Measurements from ENCODE around the gene TPGS1. TPM values are rescaled to one million over a fixed set of nuclear protein-coding genes. Genes with fewer than 3 reads are reported as not detected.
"Not testable (repeated sequence)": the region's sequence is repeated elsewhere in the genome, so short reads cannot be mapped to it uniquely, and the experiment has no call there.

Gene TPGS1
- polyA plus RNA-seq, 3 donors, result 10.6 to 19.5 (median 14.0) TPM

DNA sequence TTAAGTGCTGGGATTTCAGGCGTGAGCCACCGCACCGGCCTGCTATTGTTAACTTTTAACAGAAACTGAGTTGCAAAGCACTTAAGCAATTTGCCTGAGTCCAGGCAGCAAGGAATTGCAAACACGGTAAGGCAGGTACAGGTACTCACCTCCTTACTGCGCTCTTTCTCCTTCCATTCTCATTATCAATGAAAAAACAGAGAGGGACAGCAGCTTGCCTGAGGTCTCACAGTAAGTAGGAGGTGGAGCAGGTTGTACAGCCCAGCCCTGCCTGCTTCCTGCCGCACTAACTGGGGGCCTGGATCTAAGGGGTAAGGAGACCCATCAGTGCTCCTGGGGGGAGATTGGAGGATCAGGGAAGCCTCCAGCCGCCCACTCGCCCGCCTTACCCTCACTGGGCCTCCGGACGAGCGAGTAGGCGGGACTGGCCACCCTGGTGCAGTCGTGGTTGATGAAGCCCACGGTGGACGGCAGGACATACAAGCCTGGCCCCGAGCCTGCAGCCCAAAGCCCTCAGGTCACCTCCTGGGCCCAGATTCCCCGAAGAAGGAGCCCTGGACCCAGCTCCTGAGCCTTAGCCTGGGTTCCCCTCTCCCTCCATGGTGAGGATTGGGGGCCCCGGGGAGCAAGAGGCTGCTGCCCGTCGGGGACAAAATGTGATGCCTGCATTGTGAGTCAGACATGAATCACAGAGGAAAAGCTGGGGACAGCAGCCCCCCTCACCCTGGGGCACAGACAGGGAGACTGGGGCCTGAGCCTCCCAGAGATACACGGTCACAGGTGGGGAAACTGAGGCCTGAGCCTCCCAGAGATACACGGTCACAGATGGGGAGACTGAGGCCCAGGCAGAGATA is 35.1 kb upstream of the TPGS1 start:
- DNase-seq, result no peak

- DNase-seq, result no peak
Measured at GRCh38 chr19:474126-475078, 32.9 kb upstream of the TPGS1 start.

GRCh38 chr19:475360-475759 is 31.9 kb upstream of the TPGS1 start:
- DNase-seq, result no peak

DNA sequence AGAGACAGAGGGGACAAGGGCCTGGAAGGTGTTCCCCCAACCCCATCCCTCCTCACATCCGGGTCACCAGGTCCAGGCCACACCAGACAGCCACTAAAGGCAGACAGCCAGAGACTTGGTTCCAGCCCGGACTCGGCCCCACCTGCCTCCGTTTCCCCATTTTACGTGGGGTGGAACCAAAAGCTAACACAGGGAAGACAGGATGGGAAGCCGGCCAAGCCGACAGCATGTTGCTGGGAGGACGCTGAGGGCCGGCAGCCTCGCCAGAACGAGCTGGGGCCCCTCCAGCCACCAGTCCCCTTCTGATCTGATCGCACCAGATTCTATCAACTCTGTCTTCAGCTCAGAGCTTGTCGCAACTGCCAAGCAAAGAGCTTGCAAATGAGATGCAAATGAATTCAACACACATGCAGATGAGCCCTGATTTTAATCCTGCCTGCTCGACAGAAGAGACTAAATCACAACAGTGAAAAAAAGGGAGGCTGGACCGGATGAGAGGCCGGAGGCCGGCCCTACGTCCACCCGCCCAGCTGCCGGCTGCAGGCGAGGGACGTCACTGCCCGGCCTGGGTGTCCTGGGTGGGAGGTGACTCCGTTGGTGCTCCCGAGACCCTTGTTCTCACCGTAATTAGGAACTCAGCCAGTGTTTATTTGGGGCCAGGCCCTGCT is 28.9 kb upstream of the TPGS1 start:
- no peak for DNase-seq

DNA sequence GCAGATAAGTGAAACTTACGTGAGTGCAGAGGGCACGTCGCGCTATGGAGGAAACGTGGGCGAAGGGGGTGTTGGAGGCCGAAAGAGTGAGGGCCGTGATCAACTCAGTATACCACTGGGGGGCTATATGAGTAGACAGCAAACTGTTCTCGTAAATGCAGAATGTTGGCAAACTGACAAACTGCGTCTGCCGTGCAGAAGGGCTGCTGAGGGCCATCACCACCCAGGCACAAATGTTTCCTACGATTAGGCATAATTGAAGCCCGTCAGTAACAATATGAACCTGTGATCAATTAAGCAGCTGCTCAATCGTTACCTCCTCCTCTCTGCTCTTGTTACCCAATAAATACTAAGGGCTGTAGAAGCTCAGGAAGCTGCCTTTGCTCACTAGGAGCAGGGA is 28.3 kb upstream of the TPGS1 start:
- no peak for DNase-seq

DNA sequence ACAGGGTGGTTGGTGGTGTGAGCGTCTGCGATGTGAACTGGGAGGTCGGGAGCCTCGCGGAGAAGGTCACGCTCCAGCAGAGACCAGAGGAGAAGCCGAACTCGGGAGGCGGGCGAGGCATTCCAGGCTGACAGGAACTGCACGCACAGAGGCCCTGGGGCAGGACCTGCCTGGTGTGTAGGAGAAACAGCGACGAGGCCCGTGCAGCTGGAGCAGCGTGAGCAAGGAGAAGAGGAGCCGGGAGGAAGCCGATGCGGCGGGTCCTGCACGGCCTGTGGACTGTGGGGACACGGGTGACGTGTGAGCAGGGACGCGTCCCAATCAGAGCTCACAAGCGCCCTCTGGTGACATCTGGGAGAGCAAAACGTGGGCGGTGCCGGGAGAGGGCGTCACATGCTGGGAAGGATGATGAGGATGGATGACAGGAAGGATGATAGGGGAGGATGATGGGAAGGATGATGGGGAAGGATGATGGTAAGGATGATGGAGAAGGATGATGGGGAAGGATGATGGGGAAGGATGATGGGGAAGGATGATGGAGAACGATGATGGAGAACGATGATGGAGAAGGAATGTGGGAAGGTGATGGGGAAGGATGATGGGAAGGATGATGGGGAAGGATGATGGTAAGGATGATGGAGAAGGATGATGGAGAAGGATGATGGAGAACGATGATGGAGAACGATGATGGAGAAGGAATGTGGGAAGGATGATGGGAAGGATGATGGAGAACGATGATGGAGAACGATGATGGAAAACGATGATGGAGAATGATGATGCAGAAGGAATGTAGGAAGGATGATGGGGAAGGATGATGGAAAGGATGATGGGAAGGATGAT is 27.1 kb upstream of the TPGS1 start:
- peak; percentile 71 for DNase-seq

DNA sequence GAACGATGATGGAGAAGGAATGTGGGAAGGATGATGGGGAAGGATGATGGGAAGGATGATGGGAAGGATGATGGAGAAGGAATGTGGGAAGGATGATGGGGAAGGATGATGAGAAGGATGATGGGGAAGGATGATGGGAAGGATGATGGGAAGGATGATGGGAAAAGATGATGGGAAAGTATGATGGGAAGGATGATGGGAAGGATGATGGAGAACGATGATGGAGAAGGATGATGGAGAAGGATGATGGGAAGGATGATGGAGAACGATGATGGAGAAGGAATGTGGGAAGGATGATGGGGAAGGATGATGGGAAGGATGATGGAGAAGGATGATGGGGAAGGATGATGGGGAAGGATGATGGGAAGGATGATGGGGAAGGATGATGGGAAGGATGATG is 26.2 kb upstream of the TPGS1 start:
- DNase-seq, result not testable (repeated sequence)

DNA sequence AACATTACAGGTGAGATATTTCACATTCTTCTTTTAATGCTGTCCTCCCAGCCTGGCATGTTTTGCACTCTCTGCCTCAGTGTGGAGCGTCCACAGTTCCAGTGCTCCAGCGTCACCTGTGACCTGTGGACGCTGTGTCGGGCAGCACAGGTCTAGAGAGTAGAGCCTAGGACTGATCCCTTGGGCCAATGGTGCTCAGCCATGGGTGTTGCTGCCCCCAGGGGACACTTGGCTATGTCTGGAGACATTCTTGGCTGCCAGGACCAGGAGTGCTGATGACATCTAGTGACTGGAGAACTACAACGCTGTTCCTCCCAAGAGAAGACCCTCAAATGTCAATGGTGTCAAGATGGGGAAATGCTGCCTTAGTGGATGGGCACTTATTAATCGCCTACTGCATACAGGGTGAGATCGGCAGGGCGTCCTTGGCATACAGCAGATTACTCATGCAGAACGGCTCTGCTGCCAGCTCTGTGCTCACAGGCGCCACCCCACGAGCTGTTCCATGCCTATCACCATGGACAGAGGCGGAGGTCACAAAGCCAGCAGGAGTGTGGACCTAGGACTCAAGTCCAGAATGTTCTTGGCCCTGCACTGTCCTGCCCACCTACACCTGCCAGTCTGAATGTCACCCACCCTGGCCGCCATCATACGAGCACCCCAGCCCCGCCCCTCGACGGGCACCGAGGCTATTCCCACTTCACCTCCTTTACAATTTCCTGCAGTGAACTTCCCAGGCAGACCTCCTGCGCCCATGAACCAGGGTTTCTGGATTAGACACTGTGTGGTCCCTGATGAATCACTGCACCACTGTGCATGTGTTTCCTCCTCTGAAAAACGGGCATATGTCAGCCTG is 24.9 kb upstream of the TPGS1 start:
- DNase-seq, result no peak

GRCh38 chr19:483332-484072 is 23.8 kb upstream of the TPGS1 start:
- no peak for DNase-seq

DNA sequence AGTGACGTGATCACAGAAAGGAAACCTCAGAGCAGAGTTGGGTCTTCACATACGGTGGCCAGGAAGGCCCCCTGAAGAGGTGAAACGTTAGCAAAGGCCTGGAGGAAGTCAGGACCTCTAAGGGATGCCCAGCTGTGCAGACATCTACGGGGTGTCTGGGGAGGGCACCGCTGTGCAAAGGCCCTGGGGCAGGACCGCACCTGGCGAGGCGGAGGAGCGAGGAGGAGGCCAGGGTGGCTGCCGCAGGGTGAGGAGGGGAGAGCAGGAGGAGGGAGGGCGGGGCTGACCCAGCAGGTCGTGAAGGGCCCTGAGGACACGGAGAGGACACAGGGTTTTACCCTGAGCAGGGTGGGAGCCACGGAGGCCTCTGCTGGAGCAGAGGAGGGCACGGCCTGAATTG is 22.8 kb upstream of the TPGS1 start:
- DNase-seq, result no peak

- no peak for DNase-seq
Measured at GRCh38 chr19:485077-485476, 22.2 kb upstream of the TPGS1 start.

DNA sequence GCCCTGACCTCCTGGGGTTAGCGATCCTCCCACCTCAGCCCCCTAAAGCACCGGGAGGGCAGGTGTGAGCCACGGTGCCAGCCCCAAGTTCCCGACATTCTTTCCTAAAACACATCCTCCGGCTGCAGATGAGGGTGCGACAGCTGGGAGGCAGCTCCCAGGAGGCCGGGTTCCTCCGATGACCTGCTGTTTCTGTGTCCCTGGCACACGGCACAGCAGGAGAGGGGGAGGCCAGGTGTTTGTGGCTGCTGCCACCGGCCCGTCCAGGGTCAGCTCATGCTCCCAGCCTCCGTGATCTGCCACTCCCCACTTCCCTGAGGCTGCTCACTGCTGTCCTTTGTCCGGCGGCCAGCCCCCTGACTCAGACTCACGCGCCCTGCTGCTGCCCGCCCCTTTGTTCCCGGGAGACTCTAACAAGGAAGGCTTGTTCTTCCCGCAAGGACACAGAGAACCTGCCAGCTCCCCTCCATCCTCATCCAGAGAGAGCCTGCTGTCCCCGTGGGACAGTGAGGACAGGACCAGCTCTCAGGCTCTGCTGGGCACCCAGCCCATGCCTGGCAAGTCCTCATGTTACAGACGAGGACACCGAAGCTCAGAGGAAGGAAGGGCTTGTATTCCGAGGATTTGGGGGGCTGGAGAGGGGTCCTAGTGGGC is 21.6 kb upstream of the TPGS1 start:
- DNase-seq, result no peak

- peak; percentile 95 for DNase-seq
Measured at GRCh38 chr19:488505-489417, 18.5 kb upstream of the TPGS1 start.

DNA sequence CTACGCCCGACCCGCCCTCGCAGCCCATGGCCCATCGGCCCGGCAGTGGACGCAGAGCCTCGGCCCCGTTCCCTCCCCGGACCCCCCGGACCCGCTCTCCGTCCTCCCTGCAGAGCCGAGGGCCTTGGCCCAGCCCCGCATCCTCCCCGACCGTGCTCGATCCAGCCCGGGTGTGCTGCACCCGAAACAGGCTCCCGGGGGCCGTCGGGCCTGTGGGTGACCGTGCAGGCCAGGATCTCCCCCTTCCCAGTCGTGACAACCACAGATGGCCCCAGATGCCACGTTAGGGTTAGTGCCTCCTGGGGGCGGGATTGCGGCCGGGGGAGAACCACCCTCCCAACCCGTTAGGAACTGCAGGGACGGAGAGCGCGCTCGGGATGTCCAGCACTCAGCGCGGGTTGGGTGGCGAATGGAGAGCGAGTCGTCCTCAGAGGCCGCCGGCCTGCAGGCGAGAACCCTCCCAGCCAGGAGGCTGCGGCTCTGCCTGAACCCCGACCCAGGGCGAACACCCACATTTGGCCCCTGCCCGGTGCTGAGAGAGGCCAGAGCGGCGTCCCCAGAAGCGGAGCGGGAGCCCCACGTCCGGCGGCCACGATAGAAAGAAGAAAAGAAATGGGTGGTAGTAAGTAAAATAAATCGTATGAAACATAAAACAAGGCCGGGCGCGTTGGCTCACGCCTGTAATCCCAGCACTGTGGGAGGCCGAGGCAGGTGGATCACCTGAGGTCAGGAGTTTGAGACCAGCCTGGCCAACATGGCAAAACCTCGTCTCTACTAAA is 17.7 kb upstream of the TPGS1 start:
- no peak for DNase-seq

- no peak for DNase-seq
Measured at GRCh38 chr19:491146-491741, 16.1 kb upstream of the TPGS1 start.

DNA sequence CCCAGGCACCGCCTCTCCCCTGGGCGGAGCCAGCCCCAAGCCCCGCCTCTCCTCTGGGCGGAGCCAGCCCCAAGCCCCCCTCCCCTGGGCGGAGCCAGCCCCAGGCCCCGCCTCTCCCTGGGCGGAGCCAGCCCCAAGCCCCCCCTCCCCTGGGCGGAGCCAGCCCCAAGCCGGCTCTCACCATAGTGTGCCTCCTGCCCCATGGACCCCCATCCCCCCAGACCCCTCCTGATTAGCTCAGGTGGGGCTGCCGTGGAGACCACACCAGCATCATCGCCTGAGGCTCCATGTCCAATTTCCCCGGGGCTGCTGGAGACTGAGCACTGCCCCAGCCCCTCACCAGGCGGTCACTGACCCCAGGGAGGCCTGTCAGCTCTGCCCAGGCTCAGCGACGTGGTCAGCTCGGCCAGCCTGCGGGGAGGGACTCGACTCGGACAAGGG is 15.2 kb upstream of the TPGS1 start:
- no peak for DNase-seq
